HFFc6 (cell line): ENCODE data around the gene PEPD. TPM values are rescaled to one million over a fixed set of nuclear protein-coding genes. Genes with fewer than 3 reads are reported as not detected.

Experiments
- DNase-seq: peaks from one replicate; pipeline ENCODE4 v3.0.0-alpha.2; 2018
- H3K27ac Mint-ChIP-seq: 2 replicates; pipeline ENCODE4 v1.8.0; 2020; ENCODE audit warnings: mild to moderate bottlenecking, mixed read lengths
- H3K27me3 Mint-ChIP-seq: 2 replicates; pipeline ENCODE4 v1.8.0; 2021; ENCODE audit warnings: mild to moderate bottlenecking, moderate library complexity, mixed read lengths; ENCODE audit not compliant: insufficient read depth
- H3K36me3 Mint-ChIP-seq: 2 replicates; pipeline ENCODE4 v1.8.0; 2021; ENCODE audit warnings: low read depth, mixed read lengths
- H3K4me1 Mint-ChIP-seq: 2 replicates; pipeline ENCODE4 v1.8.0; 2020; ENCODE audit warnings: low read depth, mixed read lengths
- H3K4me3 Mint-ChIP-seq: 2 replicates; pipeline ENCODE4 v1.8.0; 2020; ENCODE audit warnings: mild to moderate bottlenecking, moderate library complexity, mixed read lengths
- H3K9me3 Mint-ChIP-seq: 2 replicates; pipeline ENCODE4 v1.8.0; 2020; ENCODE audit warnings: mild to moderate bottlenecking, mixed read lengths
- CTCF ChIP-seq: fragments of 200-600 bp; sonication (generic); IDR thresholded peaks from 2 replicates; pipeline ENCODE4 v1.5.0; 2021; ENCODE audit warnings: antibody characterized with exemption, mild to moderate bottlenecking
- total RNA-seq, 6 experiments: library from RNA; stranded (reverse); fragmentation: NEBNext Ultra II Directional; extraction: Animal tissue kit (Norgen Biotek cat#: 25700); gene quantifications; 2 replicates in 1 of 6; 3 replicates in 5 of 6; pipeline ENCODE4 v1.2.3, GENCODE V29; 2021

Gene PEPD
- total RNA-seq, 6 experiments from 2014 or later: 57.0 to 76.9 (median 67.6) TPM

GRCh38 chr19:33401683-33402420, 119.7 kb downstream of the PEPD start:
- no peaks in the 10 kb centered on the region for H3K4me1 Mint-ChIP-seq
- H3K9me3 Mint-ChIP-seq: no peaks in the 10 kb centered on the region
- H3K27me3 Mint-ChIP-seq: no peaks in the 10 kb centered on the region; the same call in 1 of the 2 replicates
- no peak overlapping the region for H3K4me3 Mint-ChIP-seq
- no peak for DNase-seq
- H3K36me3 Mint-ChIP-seq: no peaks in the 10 kb centered on the region
- TF ChIP-seq CTCF: no peak
- H3K27ac Mint-ChIP-seq: no peak overlapping the region

- Mint-ChIP-seq H3K27me3 (no peaks in the 10 kb centered on the region; the same call in 1 of the 2 replicates), H3K9me3 (no peaks in the 10 kb centered on the region), H3K27ac (no peak overlapping the region), H3K36me3 (no peaks in the 10 kb centered on the region), H3K4me3 (no peak overlapping the region), H3K4me1 (peaks cover 2% of the 10 kb centered on the region; the same call in 1 of the 2 replicates)
- no peak for TF ChIP-seq CTCF
- no peak for DNase-seq
These were observed 120.5 kb downstream of the PEPD start for GRCh38 chr19:33400856-33401682.

GRCh38 chr19:33399745-33400681, 121.6 kb downstream of the PEPD start:
- DNase-seq: no peak
- Mint-ChIP-seq H3K27me3 (peaks cover 1% of the 10 kb centered on the region), H3K4me1 (peaks cover 10% of the 10 kb centered on the region), H3K9me3 (no peaks in the 10 kb centered on the region), H3K27ac (no peak overlapping the region), H3K4me3 (no peak overlapping the region), H3K36me3 (no peaks in the 10 kb centered on the region)
- no peak for TF ChIP-seq CTCF

GRCh38 chr19:33399081-33399744, 122.4 kb downstream of the PEPD start:
- no peaks in the 10 kb centered on the region for H3K36me3 Mint-ChIP-seq

More at GRCh38 chr19:33399081-33399744, 122.4 kb downstream of the PEPD start:
- Mint-ChIP-seq H3K27ac (no peak overlapping the region), H3K9me3 (no peaks in the 10 kb centered on the region), H3K27me3 (peaks cover 4% of the 10 kb centered on the region), H3K4me3 (no peak overlapping the region), H3K4me1 (peaks cover 18% of the 10 kb centered on the region)
- no peak for TF ChIP-seq CTCF
- DNase-seq: no peak
